IMR-90 (cell line): ENCODE data around the gene DDX24. TPM values are rescaled to one million over a fixed set of nuclear protein-coding genes. Genes with fewer than 3 reads are reported as not detected.

ENCODE experiments used
- ATAC-seq: fragments of 200-7000 bp; cut with Tn5 transposase; 2 replicates; pipeline ENCODE4 v1.9.1; 2020; ENCODE audit warnings: low read depth, mild to moderate bottlenecking, moderate library complexity
- BruUV-seq: library from RNA; stranded (reverse); fragments of 400-500 nt; replicated peaks from 2 replicates; lab custom pipeline; 2021; lab: Mats Ljungman, UMichigan
- CTCF ChIA-PET: fragments of 300-600 bp; formaldehyde crosslinking; extraction: SDS; loops from one replicate; lab custom pipeline; 2021; ENCODE audit warnings: antibody characterized with exemption; lab: Yijun Ruan, JAX
- POLR2A ChIA-PET: fragments of 300-600 bp; sonication (Branson Sonifier 250); formaldehyde crosslinking; loops from one replicate; lab custom pipeline; 2022; ENCODE audit warnings: antibody characterized with exemption; ENCODE audit not compliant: unreplicated experiment; lab: Charles Lee
- DNase-seq: peaks from one replicate; pipeline ENCODE4 v3.0.0; 2013
- H2AFZ ChIP-seq: replicated peaks from 2 replicates; pipeline ENCODE3; 2013; ENCODE audit warnings: low read length, mild to moderate bottlenecking; ENCODE audit not compliant: poor library complexity
- H2AK5ac ChIP-seq: 2 replicates; pipeline ENCODE4 v1.6.1; 2013; ENCODE audit warnings: low read depth, low read length, inconsistent platforms
- H2AK9ac ChIP-seq: replicated peaks from 2 replicates; pipeline ENCODE3; 2013; ENCODE audit warnings: mild to moderate bottlenecking, low read depth, low read length, moderate library complexity; ENCODE audit not compliant: poor library complexity
- H2BK120ac ChIP-seq: 2 replicates; pipeline ENCODE4 v1.6.1; 2013; ENCODE audit warnings: low read depth, low read length, inconsistent platforms
- H2BK15ac ChIP-seq: 3 replicates; pipeline ENCODE4 v1.6.1; 2013; ENCODE audit warnings: low read depth, low read length, inconsistent platforms
- H2BK20ac ChIP-seq: 2 replicates; pipeline ENCODE4 v1.6.1; 2013; ENCODE audit warnings: low read depth, mild to moderate bottlenecking, inconsistent platforms, low read length, moderate library complexity
- H2BK5ac ChIP-seq: 2 replicates; pipeline ENCODE4 v1.6.1; 2013; ENCODE audit warnings: mild to moderate bottlenecking, low read depth, low read length, inconsistent platforms; ENCODE audit not compliant: poor library complexity, severe bottlenecking
- H3K14ac ChIP-seq: replicated peaks from 2 replicates; pipeline ENCODE4 v1.6.1; 2013; ENCODE audit warnings: low read depth, low read length, inconsistent platforms
- H3K18ac ChIP-seq: 2 replicates; pipeline ENCODE4 v1.6.1; 2013; ENCODE audit warnings: low read depth, low read length, control low read depth
- H3K23ac ChIP-seq: 2 replicates; pipeline ENCODE4 v1.6.1; 2013; ENCODE audit warnings: low read depth, low read length, inconsistent platforms
- H3K27ac ChIP-seq: 2 replicates; pipeline ENCODE4 v1.5.1; 2013; ENCODE audit warnings: mild to moderate bottlenecking, control low read depth, low read length; ENCODE audit not compliant: insufficient read depth
- H3K27me3 ChIP-seq: 2 replicates; pipeline ENCODE4 v1.6.1; 2013; ENCODE audit warnings: low read length; ENCODE audit not compliant: control insufficient read depth, insufficient read depth
- H3K36me3 ChIP-seq: 2 replicates; pipeline ENCODE4 v1.6.1; 2013; ENCODE audit warnings: low read length, mixed read lengths; ENCODE audit not compliant: control insufficient read depth, insufficient read depth
- H3K4ac ChIP-seq: 2 replicates; pipeline ENCODE4 v1.6.1; 2013; ENCODE audit warnings: low read depth, low read length, inconsistent platforms
- H3K4me1 ChIP-seq: 2 replicates; pipeline ENCODE4 v1.6.1; 2013; ENCODE audit warnings: low read length, mixed read lengths; ENCODE audit not compliant: control insufficient read depth, insufficient read depth
- H3K4me2 ChIP-seq: 2 replicates; pipeline ENCODE4 v1.6.1; 2013; ENCODE audit warnings: low read depth, mild to moderate bottlenecking, control low read depth, low read length, moderate library complexity
- H3K4me3 ChIP-seq: 2 replicates; pipeline ENCODE4 v1.5.1; 2013; ENCODE audit warnings: low read depth, mild to moderate bottlenecking, control low read depth, low read length, moderate library complexity; ENCODE audit not compliant: insufficient read depth
- H3K56ac ChIP-seq: 2 replicates; pipeline ENCODE4 v1.6.1; 2013; ENCODE audit warnings: low read length, inconsistent platforms; ENCODE audit not compliant: insufficient read depth; ENCODE audit errors: extremely low read depth
- H3K79me1 ChIP-seq, 2 experiments: 2 replicates each; pipeline ENCODE4 v1.6.1; 2013; ENCODE audit warnings: low read length in 2 of 2, inconsistent platforms in 1 of 2, low read depth in 1 of 2
- H3K9ac ChIP-seq: 2 replicates; pipeline ENCODE4 v1.6.1; 2013; ENCODE audit warnings: low read depth, low read length, control low read depth
- H3K9me1 ChIP-seq: 2 replicates; pipeline ENCODE4 v1.6.1; 2013; ENCODE audit warnings: low read length, inconsistent platforms; ENCODE audit not compliant: insufficient read depth
- H3K9me3 ChIP-seq: 2 replicates; pipeline ENCODE4 v1.6.1; 2013; ENCODE audit warnings: low read length; ENCODE audit not compliant: control insufficient read depth, insufficient read depth
- H4K20me1 ChIP-seq: 2 replicates; pipeline ENCODE4 v1.6.1; 2013; ENCODE audit warnings: low read length, inconsistent platforms; ENCODE audit not compliant: insufficient read depth
- H4K5ac ChIP-seq: 2 replicates; pipeline ENCODE4 v1.6.1; 2013; ENCODE audit warnings: mild to moderate bottlenecking, low read depth, low read length, control low read depth
- H4K8ac ChIP-seq, 2 experiments: 2 replicates each; pipeline ENCODE4 v1.6.1; 2013; ENCODE audit warnings: low read depth in 2 of 2, low read length in 2 of 2, control low read depth in 1 of 2, inconsistent platforms in 1 of 2
- H4K91ac ChIP-seq: 2 replicates; pipeline ENCODE4 v1.6.1; 2013; ENCODE audit warnings: low read depth, low read length, inconsistent platforms; ENCODE audit not compliant: insufficient read depth
- CTCF ChIP-seq: conservative IDR thresholded peaks from 2 replicates; pipeline ENCODE4 v1.5.1; 2012; ENCODE audit warnings: mild to moderate bottlenecking, low read depth, low read length, improper control_type of control experiment
- MAZ ChIP-seq: IDR thresholded peaks from 2 replicates; pipeline ENCODE4 v1.6.1; 2012; ENCODE audit warnings: low read depth, mild to moderate bottlenecking, low read length, improper control_type of control experiment, moderate library complexity, borderline replicate concordance
- MXI1 ChIP-seq: IDR thresholded peaks from 2 replicates; pipeline ENCODE4 v1.6.1; 2012; ENCODE audit warnings: low read depth, mild to moderate bottlenecking, low read length, moderate library complexity, borderline replicate concordance
- RAD21 ChIP-seq: IDR thresholded peaks from 2 replicates; pipeline ENCODE4 v1.6.1; 2012; ENCODE audit warnings: low read length, improper control_type of control experiment
- SMC3 ChIP-seq: fragments of 150-350 bp; IDR thresholded peaks from 2 replicates; pipeline ENCODE4 v1.6.1; 2016; ENCODE audit warnings: low read depth, mild to moderate bottlenecking, antibody characterized with exemption, low read length, moderate library complexity
- WGBS, 2 experiments: methylation state at CpG; one replicate each; pipeline versions ENCODE4 v1.1.5 to v1.1.7; 2013; ENCODE audit warnings: missing lambda C conversion rate in 2 of 2; ENCODE audit not compliant: insufficient read length in 1 of 2; ENCODE audit errors: extremely low coverage in 2 of 2; 5-methylcytosine and 5-hydroxymethylcytosine counted together
- dilution Hi-C: fragments of 300-500 bp; cut with HindIII; formaldehyde crosslinking; loops from one replicate; pipeline ENCODE4 v1.14.3; 2018; ENCODE audit warnings: low sequenced_read_pairs; ENCODE audit not compliant: unreplicated experiment
- in situ Hi-C: fragments of 300-500 bp; cut with MboI; formaldehyde crosslinking; loops from 3 replicates; pipeline ENCODE4 v1.14.3; 2019; ENCODE audit warnings: low sequenced_read_pairs, inconsistent platforms, mixed read lengths
- intact Hi-C: fragments of 100-400 bp; cut with micrococcal nuclease; formaldehyde crosslinking; loops from 2 replicates; pipeline ENCODE4 v1.10.0; 2022
- polyA plus RNA-seq, 3 experiments: library from polyadenylated mRNA; depleted of rRNA; stranded (reverse); fragments of >200 nt; gene quantifications; 2 replicates each; pipeline ENCODE4 v1.2.3, GENCODE V29; 2012; ENCODE audit warnings: low replicate concordance in 1 of 3
- total RNA-seq: library from RNA; depleted of rRNA; stranded (reverse); fragments of >200 nt; gene quantifications from 2 replicates; pipeline ENCODE4 v1.2.3, GENCODE V29; 2012

DDX24 gene
- total and polyA plus RNA-seq, 2 of the 4 experiments (the other 2 are of a cell fraction): 134 to 155 TPM

- Histone ChIP-seq H2BK20ac (no peak overlapping the region), H2BK5ac (no peak overlapping the region), H3K4me2 (no peak overlapping the region), H3K36me3 (peaks cover 12% of the 10 kb centered on the region), H3K9me3 (no peaks in the 10 kb centered on the region), H3K27me3 (no peaks in the 10 kb centered on the region), H3K4me3 (no peak overlapping the region), H2AK9ac (peak overlapping the region; percentile 57), H4K20me1 (no peaks in the 10 kb centered on the region), H3K9me1 (peaks cover 10% of the 10 kb centered on the region; the same call in 1 of the 2 replicates), H3K56ac (no peak overlapping the region), H2BK15ac (no peak overlapping the region), H2AFZ (no peak overlapping the region), H3K4me1 (peaks cover 16% of the 10 kb centered on the region), H4K91ac (no peak overlapping the region), H3K18ac (no peak overlapping the region), H4K8ac (no peak overlapping the region), H3K9ac (no peak overlapping the region), H3K23ac (no peak overlapping the region), H3K4ac (no peak overlapping the region), H3K27ac (no peak overlapping the region), H2BK120ac (no peak overlapping the region), H3K14ac (no peak overlapping the region), H3K79me1 (peaks cover 0 to 14% of the 10 kb centered on the region in 2 experiments; a peak in 1 of 4 replicates), H4K5ac (no peak overlapping the region), H2AK5ac (no peak overlapping the region)
- DNase-seq (no peak), ATAC-seq (no peak)
- WGBS, 2 experiments: no CpG with 5 or more reads among the region's 6 CpGs
- intact Hi-C loops: no loop called here
- ChIA-PET POLR2A (no interaction called here), CTCF (interaction anchor here (0.6 to 1.7 kb wide), 2 partner anchors 11 to 76 kb away, joined by 3 to 5 read pairs; no protein-coding TSS in a partner anchor)
- TF ChIP-seq RAD21: no peak
- no peak for TF ChIP-seq CTCF
- TF ChIP-seq MAZ: no peak
- no peak for TF ChIP-seq MXI1
- no peak for TF ChIP-seq SMC3
- no TSS peak for BruUV-seq
- in situ Hi-C loops: no loop called here
- dilution Hi-C loops: no loop called here
These were observed 44.8 kb upstream of the DDX24 start for GRCh38 chr14:94125659-94126418.
